IPS DF 4.7 (cell line): Measurements from ENCODE around the gene CEP131.
"Not testable (repeated sequence)": the region's sequence is repeated elsewhere in the genome, so short reads cannot be mapped to it uniquely, and the experiment has no call there.

Experiments used
- DNase-seq: peaks from one replicate; pipeline ENCODE4 v3.0.0-alpha.2; 2013; ENCODE audit warnings: low spot score; ENCODE audit errors: extremely low read depth

The CEP131 gene

GRCh38 chr17:81166033-81166492 lies 56.7 kb downstream of the CEP131 start, which contains the start of gene AATK:
Gene AATK, minus strand, starts transcription at chr17:81166221. Its CDS starts 229 bp downstream, at chr17:81165992.
- no peak for DNase-seq

- no peak for DNase-seq
Measured at GRCh38 chr17:81165246-81166032, 57.3 kb downstream of the CEP131 start, which contains the start of gene PVALEF. Gene PVALEF, plus strand, starts transcription at chr17:81165507. Its CDS starts 15,720 bp downstream, at chr17:81181227.

- DNase-seq: no peak
Measured at GRCh38 chr17:81164371-81165245, 58.2 kb downstream of the CEP131 start.

GRCh38 chr17:81163703-81164370 lies 58.9 kb downstream of the CEP131 start:
- DNase-seq: no peak

- DNase-seq: no peak
Measured at GRCh38 chr17:81163051-81163695, 59.6 kb downstream of the CEP131 start.

GRCh38 chr17:81162491-81162890 lies 60.3 kb downstream of the CEP131 start:
- DNase-seq: no peak

- DNase-seq: no peak
Measured at GRCh38 chr17:81161972-81162371, 60.8 kb downstream of the CEP131 start.

GRCh38 chr17:81161536-81161935 lies 61.2 kb downstream of the CEP131 start:
- no peak for DNase-seq

GRCh38 chr17:81160747-81161453 lies 61.9 kb downstream of the CEP131 start:
- DNase-seq: no peak

- DNase-seq: no peak
Measured at GRCh38 chr17:81160306-81160705, 62.5 kb downstream of the CEP131 start.

- DNase-seq: no peak
Measured at GRCh38 chr17:81159611-81160265, 63.0 kb downstream of the CEP131 start.

GRCh38 chr17:81158688-81159590 lies 63.8 kb downstream of the CEP131 start:
- no peak for DNase-seq

- no peak for DNase-seq
Measured at GRCh38 chr17:81157848-81158687, 64.7 kb downstream of the CEP131 start.

GRCh38 chr17:81156866-81157805 lies 65.6 kb downstream of the CEP131 start:
- no peak for DNase-seq

GRCh38 chr17:81154961-81155360 lies 67.8 kb downstream of the CEP131 start:
- DNase-seq: no peak

GRCh38 chr17:81154016-81154415 lies 68.7 kb downstream of the CEP131 start:
- DNase-seq: not testable (repeated sequence)

GRCh38 chr17:81153340-81153803 lies 69.4 kb downstream of the CEP131 start:
- DNase-seq: no peak
